ENCODE data around the gene HDAC10. TPM values are rescaled to one million over a fixed set of nuclear protein-coding genes. Genes with fewer than 3 reads are reported as not detected.
"Not testable (repeated sequence)": the region's sequence is repeated elsewhere in the genome, so short reads cannot be mapped to it uniquely, and the experiment has no call there.

The HDAC10 gene
- total RNA-seq, 1 donor from 2014 or later: 5.4 TPM

DNA sequence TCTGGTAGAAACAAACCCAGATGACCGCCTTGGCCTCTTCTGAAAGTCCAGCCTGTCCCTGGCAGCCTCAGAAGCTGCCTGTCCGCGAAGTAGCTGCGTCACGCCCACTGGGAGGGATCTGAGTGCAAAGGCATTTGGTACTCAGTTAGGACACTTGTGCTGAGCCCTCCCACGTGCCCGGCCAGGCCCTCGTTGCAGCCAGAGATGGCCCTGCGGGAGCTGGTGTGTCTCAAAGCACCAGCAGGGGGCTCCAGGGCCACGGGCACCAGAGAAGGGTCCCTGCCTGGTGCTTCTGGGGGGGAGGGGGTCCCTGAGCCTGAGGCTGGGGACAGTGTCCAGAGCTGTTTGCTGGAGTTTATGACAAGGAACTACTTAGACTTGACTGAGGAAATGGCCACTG lies 44.5 kb downstream of the HDAC10 start:
- no peak overlapping the region for H3K4me2 ChIP-seq
- H3K27me3 ChIP-seq: peaks cover 5% of the 10 kb centered on the region
- H3K36me3 Mint-ChIP-seq: peaks cover 36% of the 10 kb centered on the region
- no peak overlapping the region for H3K9ac ChIP-seq
- H3K36me3 ChIP-seq: peaks cover 12% of the 10 kb centered on the region
- no peak overlapping the region for H3K4me3 ChIP-seq
- TF ChIP-seq CTCF (IDR thresholded peaks at IDR 0.05) (peak; percentile 52), EZH2phosphoT487 (IDR thresholded peaks at IDR 0.05) (no peak)
- H3K79me2 ChIP-seq (ENCODE audit: low read depth): peaks cover 24% of the 10 kb centered on the region
- peaks cover 10% of the 10 kb centered on the region for H3K4me1 ChIP-seq
- DNase-seq (ENCODE audit: low spot score): peak; percentile 70
- peaks cover 44% of the 10 kb centered on the region for H4K20me1 ChIP-seq (ENCODE audit: low read depth)
- no peak overlapping the region for H3K27ac ChIP-seq
- H2AFZ ChIP-seq (replicated peaks): no peak overlapping the region
- no peaks in the 10 kb centered on the region for H3K9me3 ChIP-seq (ENCODE audit: low read depth)
- no peak overlapping the region for H3K4me3 Mint-ChIP-seq
- peaks cover 19% of the 10 kb centered on the region for H3K4me1 Mint-ChIP-seq
- H3K9me3 Mint-ChIP-seq: peaks cover 4% of the 10 kb centered on the region
- no peak overlapping the region for H3K27ac Mint-ChIP-seq
- H3F3A ChIP-seq (ENCODE audit: low read depth): peaks cover 3% of the 10 kb centered on the region
- H3K27me3 Mint-ChIP-seq (ENCODE audit: insufficient read depth, low read depth): peaks cover 6% of the 10 kb centered on the region

DNA sequence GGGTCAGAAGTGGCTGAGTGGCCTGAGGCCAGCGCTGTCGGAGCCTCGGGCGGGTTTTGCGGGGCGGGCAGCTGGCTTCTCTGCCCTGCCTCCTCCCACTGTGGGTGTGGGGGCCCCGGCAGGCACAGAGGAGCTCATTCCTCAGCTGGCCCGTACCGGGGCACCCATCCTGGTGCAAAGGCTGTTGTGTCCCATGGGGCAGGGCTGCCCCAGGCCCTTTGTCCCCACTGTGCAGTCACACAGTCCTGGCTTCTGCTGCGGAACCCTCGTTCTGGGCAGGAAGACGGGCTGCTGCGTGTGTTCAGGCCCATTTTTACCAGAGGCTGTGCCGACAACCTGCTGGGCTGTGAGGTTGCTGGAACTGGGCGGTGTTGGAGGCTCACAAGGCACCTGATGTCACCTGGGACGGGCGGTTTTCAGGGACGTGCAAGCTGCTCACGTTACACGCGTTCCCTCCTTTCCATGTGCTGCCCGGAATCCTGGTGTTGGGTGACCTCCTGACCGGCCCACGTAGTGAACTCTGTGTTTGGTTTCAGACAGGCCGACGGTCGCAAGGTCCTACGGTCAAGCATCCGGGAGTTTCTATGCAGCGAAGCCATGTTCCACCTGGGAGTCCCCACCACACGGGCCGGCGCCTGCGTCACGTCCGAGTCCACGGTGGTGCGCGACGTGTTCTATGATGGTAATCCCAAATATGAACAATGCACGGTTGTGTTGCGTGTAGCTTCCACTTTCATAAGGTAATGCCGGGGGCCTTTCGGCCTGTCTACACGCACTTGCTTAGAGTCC lies 45.1 kb downstream of the HDAC10 start:
- H3K27ac Mint-ChIP-seq: no peak overlapping the region
- Histone ChIP-seq H3K27ac (no peak overlapping the region), H2AFZ (replicated peaks) (no peak overlapping the region), H3K4me2 (no peak overlapping the region), H3F3A (ENCODE audit: low read depth) (peaks cover 3% of the 10 kb centered on the region), H3K9ac (no peak overlapping the region), H3K79me2 (ENCODE audit: low read depth) (peaks cover 27% of the 10 kb centered on the region), H4K20me1 (ENCODE audit: low read depth) (peaks cover 48% of the 10 kb centered on the region), H3K4me1 (peaks cover 10% of the 10 kb centered on the region), H3K36me3 (peaks cover 12% of the 10 kb centered on the region), H3K27me3 (peaks cover 7% of the 10 kb centered on the region), H3K4me3 (no peak overlapping the region), H3K9me3 (ENCODE audit: low read depth) (no peaks in the 10 kb centered on the region)
- no peak for TF ChIP-seq CTCF (IDR thresholded peaks at IDR 0.05)
- no peak for TF ChIP-seq EZH2 (IDR thresholded peaks at IDR 0.05)
- no peak for TF ChIP-seq EZH2phosphoT487 (IDR thresholded peaks at IDR 0.05)
- peaks cover 6% of the 10 kb centered on the region for H3K27me3 Mint-ChIP-seq (ENCODE audit: insufficient read depth, low read depth)
- peaks cover 19% of the 10 kb centered on the region for H3K4me1 Mint-ChIP-seq
- peaks cover 32% of the 10 kb centered on the region for H3K36me3 Mint-ChIP-seq
- no peak overlapping the region for H3K4me3 Mint-ChIP-seq
- H3K9me3 Mint-ChIP-seq: peaks cover 4% of the 10 kb centered on the region
- no peak for DNase-seq (ENCODE audit: low spot score)

- H3K9me3 Mint-ChIP-seq; H3K27ac Mint-ChIP-seq; H3F3A ChIP-seq (ENCODE audit: low read depth); H3K27ac ChIP-seq; H3K4me1 ChIP-seq; H3K9me3 ChIP-seq (ENCODE audit: low read depth); H3K4me3 Mint-ChIP-seq; H3K27me3 ChIP-seq; H3K4me2 ChIP-seq; H3K9ac ChIP-seq; DNase-seq (ENCODE audit: low spot score); H3K4me3 ChIP-seq; H2AFZ ChIP-seq (replicated peaks); H3K27me3 Mint-ChIP-seq (ENCODE audit: insufficient read depth, low read depth): not testable (repeated sequence)
- Histone ChIP-seq H3K79me2 (ENCODE audit: low read depth) (peaks cover 27% of the 10 kb centered on the region), H3K36me3 (peaks cover 12% of the 10 kb centered on the region), H4K20me1 (ENCODE audit: low read depth) (peaks cover 45% of the 10 kb centered on the region)
- H3K36me3 Mint-ChIP-seq: peaks cover 30% of the 10 kb centered on the region
- peaks cover 19% of the 10 kb centered on the region for H3K4me1 Mint-ChIP-seq
Observed at GRCh38 chr22:50204998-50205397, 46.1 kb downstream of the HDAC10 start.

- H3K36me3 ChIP-seq: peaks cover 12% of the 10 kb centered on the region
- no peak overlapping the region for H2AFZ ChIP-seq (replicated peaks)
- peaks cover 11% of the 10 kb centered on the region for H3F3A ChIP-seq (ENCODE audit: low read depth)
- no peak overlapping the region for H3K4me2 ChIP-seq
- no peak overlapping the region for H3K27ac Mint-ChIP-seq
- peaks cover 4% of the 10 kb centered on the region for H3K9me3 Mint-ChIP-seq
- H3K9ac ChIP-seq: no peak overlapping the region
- TF ChIP-seq EZH2 (IDR thresholded peaks at IDR 0.05): no peak
- TF ChIP-seq CTCF (IDR thresholded peaks at IDR 0.05): no peak
- no peak for TF ChIP-seq EZH2phosphoT487 (IDR thresholded peaks at IDR 0.05)
- DNase-seq (ENCODE audit: low spot score): no peak
- no peak overlapping the region for H3K4me3 Mint-ChIP-seq
- no peak overlapping the region for H3K4me3 ChIP-seq
- peaks cover 7% of the 10 kb centered on the region for H3K27me3 ChIP-seq
- H3K27ac ChIP-seq: no peak overlapping the region
- H3K79me2 ChIP-seq (ENCODE audit: low read depth): peaks cover 27% of the 10 kb centered on the region
- peaks cover 4% of the 10 kb centered on the region for H3K27me3 Mint-ChIP-seq (ENCODE audit: insufficient read depth, low read depth)
- H3K4me1 ChIP-seq: peaks cover 10% of the 10 kb centered on the region
- no peaks in the 10 kb centered on the region for H3K9me3 ChIP-seq (ENCODE audit: low read depth)
- H3K36me3 Mint-ChIP-seq: peaks cover 27% of the 10 kb centered on the region
- H4K20me1 ChIP-seq (ENCODE audit: low read depth): peaks cover 46% of the 10 kb centered on the region
- peaks cover 17% of the 10 kb centered on the region for H3K4me1 Mint-ChIP-seq
Observed at GRCh38 chr22:50204571-50204970, 46.5 kb downstream of the HDAC10 start.

All from neural progenitor cell (in vitro differentiated cells).